ENCODE results near the gene ANKRD12.
"Not testable (repeated sequence)": the region's sequence is repeated elsewhere in the genome, so short reads cannot be mapped to it uniquely, and the experiment has no call there.

The ANKRD12 gene

DNA sequence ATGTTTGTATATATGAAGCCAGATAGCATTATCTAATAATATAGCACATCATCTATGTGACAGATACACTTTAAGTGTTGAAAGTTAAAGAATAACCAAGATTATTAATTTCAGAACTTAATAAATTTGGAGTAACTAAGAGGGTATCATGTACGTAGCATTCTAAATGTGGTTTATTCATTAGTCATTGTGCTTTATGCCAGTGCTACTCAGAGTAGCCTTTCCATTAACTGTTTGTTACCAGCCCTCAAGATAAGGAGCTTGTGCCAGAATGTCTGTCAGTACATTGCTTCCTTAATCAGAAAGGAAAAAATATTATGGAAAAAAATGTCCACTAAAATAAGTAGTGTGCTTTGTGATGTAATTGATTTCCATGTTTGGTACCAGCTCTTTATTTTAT lies 103.1 kb downstream of the ANKRD12 start:
- no peak for DNase-seq

DNA sequence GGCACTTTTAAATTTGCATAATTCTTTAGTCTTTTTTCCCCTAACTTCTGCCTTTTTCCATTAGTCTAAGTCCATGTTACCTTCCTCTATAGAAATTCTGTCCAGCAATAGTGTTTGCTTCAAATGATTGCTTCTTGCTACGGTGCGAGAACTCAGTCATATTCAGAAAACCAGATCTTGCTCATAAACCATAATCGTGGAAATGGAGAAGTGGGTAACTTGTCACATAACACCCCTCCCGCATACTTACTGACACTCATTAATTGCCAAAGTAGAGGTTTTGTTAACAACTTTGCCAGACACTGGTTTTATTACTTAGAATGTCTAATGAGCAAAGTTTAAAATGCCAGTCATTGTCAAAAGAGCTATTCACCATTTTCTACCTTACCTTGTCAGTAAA lies 103.7 kb downstream of the ANKRD12 start:
- DNase-seq: no peak

DNA sequence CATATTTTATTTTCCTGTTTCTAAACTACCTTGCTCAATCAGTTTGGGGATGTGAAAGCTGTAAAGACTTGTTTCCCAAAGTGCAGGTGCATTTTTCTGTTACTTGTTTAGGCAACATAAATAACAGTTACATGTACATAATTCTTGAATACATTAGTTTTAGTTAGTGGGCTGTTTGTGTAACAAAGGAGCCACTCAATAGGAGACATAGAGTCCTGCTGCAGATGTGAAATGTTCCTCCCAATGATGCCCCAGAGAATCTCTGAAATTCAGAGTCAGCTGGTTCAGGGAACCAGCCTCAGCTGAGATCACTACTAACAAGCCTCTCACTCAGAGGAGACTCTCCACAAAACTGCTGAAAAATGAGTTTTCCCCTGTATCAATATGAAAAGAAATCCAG lies 106.4 kb downstream of the ANKRD12 start:
- no peak for DNase-seq

DNA sequence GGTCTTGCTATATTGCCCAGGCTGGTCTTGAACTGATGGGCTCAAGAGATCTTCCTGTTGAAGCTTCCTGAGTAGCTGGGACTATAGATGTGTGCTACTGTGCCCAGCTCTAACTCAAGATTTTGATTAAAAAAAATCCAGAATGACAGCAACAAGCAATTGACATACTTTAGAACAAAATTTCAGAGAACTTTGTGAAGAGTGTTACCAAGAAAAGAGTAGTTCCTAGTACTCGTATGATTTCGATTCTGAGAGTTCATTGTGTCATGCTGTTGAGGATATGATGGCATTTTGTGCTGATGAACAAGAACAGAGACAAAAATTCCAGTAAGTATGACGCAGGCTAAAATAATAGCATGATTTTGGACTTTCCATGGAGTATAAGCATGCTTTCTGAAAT lies 107.8 kb downstream of the ANKRD12 start:
- no peak for DNase-seq

DNA sequence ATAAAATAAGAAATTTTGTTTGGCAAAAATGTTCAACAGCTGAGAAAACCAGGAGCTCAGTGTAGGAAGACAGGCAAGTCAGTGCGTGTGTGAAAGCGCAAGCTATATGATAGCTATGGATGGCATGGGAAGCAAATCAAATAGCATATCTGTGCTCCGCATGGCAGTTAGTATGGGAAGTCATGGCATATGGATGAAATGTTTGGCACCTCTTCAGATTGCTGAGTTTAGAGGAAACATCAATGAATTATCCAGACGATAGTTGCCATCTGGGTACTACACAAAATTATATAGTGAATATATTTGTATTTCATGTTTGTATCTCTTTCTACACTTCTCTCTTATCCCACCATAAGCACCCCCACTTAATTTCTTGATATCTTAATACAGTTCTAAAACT lies 112.1 kb downstream of the ANKRD12 start:
- DNase-seq: no peak

DNA sequence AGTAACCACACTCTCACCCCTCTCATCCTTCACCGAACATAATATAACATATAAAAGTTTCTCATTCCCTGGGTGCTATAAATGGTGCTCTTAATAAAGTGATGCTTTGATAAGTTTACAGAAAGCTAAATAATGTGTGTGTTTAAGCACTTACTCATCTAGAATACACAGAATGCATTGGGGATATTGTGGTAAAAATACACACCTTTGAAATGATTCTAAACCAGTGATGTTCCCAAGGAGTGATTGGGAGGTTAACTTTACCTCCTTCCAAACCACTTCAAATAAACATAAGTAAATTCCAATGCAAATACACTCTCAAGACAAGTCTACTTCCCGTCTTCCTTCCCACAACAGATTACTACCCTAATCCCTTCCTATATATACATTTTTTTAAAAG lies 112.7 kb downstream of the ANKRD12 start:
- DNase-seq: no peak

DNA sequence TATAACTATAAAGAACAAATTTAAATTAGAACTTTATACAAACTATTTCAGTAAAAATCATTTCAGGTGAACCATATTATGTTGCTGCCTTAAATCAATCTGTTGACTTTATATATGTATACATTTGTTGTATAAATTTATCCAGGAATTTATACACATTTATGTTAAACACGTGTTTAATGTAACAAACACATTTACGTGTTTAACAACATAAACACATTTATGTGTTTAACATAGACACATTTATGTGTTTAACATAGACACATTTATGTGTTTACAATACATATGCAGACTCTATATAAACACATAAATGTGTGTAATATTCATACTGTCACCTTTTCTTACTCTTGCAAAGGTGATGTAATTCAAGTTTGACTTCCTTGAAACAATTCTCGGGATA lies 122.6 kb downstream of the ANKRD12 start:
- no peak for DNase-seq

DNA sequence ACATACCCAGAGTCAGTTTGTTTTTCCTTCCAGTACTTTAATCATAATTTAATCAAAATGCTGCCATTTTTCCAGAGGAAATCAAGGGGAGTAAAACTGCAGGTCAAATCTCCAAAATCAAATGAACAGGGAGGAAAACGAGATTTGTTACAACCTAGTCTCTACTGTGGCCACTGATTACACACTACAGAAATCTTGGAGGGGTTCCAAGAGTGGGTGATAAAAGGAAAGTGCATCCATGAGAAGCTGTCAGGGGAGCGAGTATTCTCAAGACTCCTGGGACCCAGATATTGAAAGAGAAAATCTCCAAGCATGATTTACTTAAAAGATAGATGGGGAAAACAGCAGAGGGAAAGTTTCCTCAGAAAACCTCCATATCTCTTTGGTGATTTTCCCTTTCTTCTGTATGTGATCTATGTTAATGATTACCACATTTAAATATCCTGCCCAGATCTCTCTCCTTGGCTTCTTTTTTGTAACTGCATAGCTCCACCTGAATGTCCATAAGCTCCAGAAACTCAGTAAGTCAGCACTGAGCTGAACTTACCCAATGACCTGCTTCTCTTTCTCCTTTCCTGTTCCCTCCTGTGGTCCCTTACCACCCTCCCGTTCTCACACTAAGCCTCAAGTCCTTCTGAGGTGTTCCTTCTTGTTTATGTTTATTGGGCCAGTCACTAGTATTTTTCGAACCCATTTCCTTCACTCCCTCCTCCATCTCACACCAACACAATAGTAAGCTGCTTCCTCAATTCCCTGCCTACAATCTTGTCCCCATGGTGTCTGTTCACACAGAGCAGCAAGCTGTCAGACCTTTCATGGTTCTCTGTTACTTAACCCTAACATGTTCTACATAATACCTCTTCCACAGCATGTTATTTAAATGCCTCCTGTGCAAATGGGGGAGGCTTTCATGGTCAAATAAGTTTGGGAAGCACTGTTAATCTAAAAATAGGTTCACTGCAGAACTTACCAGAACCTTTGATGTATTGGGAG lies 124.1 kb downstream of the ANKRD12 start:
- no peak for DNase-seq

DNA sequence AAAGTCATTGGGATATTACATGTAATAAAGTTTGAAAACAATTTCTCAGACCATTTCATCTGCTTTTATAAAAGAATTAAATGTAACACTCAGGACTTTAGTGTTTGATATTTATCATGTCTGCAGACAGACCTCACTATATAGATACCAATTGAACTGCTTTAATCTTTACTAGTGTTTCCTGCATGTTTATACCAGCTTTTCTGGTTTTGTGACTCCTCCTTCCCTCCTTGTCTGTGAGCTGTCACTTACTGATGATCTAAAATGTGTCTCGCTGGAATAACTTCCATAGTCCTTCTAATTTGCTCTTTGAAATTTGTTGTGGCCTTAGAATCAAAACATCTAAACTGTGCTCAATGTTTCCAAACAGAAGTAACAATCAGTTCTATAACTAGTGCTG lies 126.7 kb downstream of the ANKRD12 start:
- DNase-seq: no peak

DNA sequence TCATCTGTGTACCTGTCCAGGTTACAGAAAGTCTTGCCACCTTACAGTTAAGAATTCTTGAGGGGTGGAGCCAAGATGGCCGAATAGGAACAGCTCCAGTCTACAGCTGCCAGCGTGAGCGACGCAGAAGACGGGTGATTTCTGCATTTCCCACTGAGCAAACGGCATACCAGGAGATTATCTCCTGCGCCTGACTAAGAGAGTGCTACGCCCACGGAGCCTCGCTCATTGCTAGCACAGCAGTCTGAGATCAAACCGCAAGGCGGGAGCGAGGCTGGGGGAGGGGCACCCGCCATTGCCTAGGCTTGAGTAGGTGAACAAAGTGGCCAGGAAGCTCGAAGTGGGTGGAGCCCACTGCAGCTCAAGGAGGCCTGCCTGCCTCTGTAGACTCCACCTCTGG lies 128.2 kb downstream of the ANKRD12 start:
- DNase-seq: not testable (repeated sequence)

DNA sequence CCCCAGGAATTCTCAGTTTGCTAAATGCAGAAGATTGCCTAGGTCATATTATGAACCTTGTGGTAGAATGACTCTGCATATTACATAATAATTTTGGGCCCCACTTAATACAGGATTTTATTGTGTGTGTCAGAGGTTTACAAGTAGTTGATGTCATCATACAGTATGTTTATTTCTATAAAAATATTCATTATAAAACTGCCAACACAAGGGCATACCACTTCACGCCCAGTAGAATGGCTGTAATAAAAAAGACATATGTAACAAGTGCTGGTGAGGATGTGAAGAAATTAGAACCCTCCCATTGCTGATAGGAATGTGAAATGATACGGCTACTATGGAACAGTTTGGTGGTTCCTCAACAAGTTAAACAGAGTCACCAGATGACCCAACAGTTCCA lies 136.6 kb downstream of the ANKRD12 start:
- DNase-seq: no peak

DNA sequence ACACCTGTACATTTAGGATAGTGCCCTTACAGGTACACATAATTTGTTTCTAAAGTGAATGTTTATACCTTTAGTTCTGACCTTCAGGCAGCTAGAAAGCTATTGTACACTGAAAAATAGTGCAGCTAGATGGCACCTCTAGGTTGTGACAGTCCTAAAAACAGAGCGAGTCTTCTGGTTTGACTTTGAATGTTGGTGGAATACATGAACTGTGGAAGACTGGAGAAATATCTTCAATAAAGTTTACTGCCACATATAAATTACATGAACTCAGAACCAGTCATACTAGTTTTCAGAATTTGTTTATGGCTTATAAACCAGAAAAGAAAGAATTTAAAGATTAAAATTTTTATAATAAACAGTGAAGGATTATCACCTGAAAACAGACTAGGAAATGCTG lies 139.3 kb downstream of the ANKRD12 start:
- DNase-seq: no peak

DNA sequence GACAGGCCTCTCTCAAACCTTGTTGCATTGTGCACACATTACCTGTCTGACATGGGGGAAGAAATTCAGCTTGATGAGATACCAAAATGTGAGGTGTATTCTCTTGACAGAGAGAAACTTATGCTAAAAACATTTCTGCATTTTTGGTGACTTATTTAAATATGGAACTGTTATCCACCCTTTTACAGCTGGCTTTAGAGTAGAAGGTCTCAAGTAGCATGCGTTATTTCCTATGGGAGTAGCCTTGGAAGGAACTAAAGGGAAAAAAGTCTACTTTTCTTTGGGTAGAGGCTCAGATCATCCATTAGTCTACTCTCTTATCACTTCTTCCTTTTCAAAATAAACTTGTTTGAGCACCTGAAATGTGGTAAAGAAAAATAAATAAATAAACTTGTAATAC lies 141.4 kb downstream of the ANKRD12 start:
- no peak for DNase-seq

DNA sequence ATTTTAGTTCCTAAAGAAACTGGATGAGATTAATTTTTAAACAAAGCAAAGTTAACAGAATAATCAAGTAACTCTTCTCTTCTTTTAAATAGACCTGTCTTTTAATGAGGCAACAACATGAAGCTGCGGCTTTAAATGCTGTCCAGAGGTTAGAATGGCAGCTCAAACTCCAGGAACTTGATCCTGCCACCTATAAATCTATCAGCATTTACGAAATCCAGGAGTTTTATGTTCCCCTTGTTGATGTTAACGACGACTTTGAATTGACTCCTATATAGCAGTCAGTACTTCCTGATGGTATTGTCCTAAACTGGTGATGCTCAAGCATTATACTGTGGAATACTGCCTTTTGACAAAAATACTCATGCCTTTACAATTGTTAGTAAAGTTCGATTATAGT lies 144.3 kb downstream of the ANKRD12 start:
- DNase-seq: no peak

DNA sequence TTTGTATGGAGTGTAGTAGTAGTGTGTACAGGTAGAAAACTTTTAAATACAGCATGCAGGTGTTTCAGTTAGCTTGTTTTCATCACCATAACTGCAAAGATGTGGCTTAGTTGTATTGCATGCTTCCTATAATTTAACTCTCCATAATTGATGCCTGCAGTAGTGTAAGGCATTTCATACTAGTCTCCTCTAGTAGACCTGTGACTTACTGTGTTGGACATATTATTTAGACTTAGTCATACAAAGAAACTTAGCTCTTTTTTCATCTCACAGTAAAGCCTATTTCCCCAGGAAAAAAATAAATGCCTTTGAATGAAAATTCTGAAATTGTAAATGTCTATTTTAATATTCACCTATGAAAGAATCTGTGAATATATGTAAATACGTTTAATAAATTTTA lies 145.2 kb downstream of the ANKRD12 start:
- no peak for DNase-seq

DNA sequence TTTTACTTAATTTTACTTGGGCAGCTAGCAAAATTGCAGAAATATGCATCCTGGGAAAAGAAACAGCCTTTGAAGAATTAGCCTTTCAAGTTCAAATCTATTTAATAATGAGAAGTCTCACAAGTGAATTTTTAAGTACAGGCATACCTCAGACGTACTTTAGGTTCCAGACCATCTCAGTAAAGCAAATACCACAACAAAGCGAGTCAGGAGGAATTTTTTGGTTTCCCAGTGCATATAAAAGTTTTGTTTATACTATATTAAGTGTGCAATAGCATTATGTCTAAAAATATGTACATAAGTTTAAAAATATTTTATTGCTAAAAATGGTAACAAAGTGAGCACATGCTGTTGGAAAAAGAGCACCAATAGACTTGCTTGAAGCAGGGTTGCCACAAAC lies 147.2 kb downstream of the ANKRD12 start:
- no peak for DNase-seq

DNA sequence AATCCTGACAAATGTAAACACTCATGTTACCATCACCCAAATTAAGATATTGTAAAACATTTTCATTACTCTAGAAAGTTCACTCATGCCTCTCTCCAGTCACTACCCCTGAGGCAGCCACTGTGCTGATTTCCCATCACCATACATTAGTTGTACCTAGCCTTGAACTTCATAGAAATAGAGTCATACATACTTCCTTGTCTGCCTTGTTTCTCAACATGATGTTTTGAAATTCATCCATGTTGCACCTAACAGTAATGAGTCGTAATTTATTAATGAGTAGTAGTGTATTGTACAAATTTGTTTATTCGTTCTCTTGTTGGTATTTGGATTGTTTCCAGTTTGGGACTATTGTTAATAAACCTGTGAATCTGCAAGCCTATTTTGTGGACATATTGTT lies 149.0 kb downstream of the ANKRD12 start:
- no peak for DNase-seq

DNA sequence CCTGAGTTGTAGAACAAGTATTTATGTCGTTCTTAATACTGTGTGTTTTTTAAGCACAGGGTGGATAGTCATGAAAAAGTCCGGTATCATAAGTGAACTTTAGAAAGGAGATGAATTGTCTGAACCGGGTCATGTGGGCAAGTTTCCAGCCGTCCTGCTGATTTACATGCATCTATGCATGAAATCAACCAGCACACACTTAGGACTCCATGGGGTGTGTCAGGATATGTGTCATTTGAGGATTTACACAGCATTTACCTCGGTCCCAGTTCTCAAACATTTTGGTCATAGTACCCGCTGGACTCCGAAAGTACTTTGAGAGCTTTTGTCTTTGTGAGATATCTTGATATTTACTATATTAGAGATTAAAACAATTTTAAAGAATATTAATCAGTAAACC lies 150.5 kb downstream of the ANKRD12 start:
- DNase-seq: no peak

DNA sequence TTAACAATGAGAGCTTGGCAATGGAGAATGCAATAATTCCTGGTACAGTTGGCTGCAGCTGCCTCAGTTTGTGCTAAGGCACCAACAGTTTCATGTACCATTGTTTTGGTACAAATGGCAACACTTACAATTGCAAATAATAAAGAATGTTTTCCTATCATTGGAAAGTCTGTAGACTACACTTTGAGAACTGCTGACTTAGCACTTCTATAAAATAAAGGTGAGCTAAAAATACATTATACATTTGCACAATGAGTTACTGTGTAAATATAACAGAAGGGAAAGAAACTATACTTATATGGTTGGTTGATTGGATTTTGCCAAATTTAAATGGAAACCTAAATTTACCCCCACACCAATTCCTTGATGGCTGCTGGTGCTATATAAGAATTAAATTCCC lies 153.1 kb downstream of the ANKRD12 start:
- no peak for DNase-seq

DNA sequence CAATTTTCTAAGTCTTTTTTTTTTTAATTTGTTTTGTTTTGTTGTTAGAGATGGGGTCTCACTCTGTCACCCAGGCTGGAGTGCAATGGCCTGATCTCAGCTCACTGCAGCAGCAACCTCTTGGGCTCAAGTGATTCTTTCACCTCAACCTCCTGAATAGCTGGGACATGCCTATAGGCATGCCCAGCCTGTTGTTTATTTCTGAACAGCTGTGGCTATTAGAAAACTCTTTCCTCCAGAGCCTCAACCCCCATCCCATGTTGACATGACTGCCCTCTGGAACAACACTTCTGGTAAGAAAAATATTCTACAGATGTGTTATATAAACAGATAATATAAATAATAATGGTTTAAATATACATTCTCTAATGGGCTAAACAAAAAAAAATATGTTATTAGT lies 153.6 kb downstream of the ANKRD12 start:
- DNase-seq: no peak

DNA sequence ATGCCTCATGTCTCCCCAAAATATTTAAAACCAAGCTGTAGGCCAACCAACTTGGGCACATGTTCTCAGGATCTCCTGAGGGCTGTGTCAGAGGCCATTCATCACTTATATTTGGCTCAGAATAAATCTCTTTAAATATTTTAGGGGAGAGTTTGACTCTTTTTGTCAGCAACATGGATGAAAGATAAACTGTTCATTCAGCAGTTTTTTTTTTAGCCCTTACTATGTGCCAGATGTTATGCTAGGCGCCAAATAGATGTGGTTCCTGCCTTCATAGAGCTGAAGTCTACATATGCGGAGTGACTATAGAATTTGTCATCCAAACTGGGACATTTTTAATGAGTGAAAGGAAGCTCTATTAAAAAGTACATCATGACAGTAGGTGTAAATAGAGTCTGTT lies 155.5 kb downstream of the ANKRD12 start:
- no peak for DNase-seq

DNA sequence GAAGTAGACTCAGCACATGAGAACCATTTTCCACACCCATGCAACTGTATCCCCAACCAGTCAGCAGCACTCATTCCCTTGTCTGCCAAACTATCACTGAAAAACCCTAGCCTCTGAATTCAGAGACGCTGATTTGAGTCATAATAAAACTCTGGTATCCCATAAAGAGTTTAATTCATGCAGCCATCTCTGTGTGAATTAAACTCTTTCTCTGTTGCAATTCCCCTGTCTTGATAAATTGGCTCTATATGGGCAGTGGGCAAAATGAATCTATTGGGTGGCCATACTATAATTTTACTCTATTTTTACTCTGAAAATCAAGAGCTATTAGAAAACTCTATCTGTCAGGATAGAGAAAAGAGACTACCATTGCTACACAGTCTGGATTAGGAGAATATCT lies 157.4 kb downstream of the ANKRD12 start:
- DNase-seq: no peak

DNA sequence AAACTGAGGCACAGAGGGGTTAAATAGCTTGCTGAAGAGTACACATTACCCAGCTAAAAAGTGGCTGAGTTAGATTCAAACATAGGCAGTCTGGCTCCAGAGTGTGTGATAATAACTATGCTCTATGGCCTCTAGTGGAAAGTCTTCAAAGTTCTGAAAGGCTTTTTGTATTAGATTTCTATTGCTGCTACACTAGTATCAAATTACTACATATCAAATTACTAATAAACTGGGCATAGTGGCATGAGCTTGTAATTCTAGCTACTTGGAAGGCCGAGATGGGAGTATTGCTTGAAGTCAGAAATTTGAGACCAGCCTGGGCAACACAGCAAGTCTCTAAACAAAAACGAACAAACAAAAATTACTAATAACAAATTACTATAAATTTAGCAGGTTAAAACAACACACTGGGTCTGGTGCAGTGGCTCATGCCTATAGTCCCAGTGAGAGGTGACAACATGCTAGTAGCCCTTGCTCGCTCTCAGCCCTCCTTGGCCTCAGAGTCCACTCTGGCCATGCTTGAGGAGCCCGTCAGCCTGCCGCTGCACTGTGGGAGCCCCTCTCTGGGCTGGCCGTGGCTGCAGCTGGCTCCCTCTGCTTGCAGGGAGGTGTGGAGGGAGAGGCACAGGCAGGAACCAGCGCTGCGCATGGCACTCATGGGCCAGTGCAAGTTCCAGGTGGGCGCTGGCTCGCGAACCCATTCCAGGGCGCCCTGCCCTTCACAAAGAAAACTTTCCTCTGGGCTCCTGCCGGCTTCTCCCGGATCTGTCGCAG lies 159.8 kb downstream of the ANKRD12 start:
- no peak for DNase-seq

DNA sequence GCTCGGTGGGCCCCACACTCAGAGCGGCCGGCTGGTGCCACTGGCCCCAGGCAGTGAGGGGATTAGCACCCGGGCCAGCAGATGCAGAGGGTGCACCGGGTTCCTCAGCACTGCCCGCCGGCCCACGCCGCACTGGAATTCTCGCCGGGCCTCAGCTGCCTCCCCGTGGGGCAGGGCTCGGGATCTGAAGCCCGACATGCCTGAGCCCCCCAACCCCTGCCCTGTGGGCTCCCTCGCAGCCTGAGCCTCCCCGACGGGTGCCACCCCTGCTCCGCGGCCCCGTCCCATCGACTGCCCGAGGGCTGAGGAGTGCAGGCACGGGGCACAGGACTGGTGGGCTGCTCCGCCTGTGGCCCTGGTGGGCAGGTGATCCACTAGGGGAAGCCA lies 160.4 kb downstream of the ANKRD12 start:
- no peak for DNase-seq
